Erythroblast (primary cell): ENCODE results near the gene DDX27.

Experiments used
- DNase-seq, 2 experiments: peaks; one replicate each; lab custom pipeline; 2025; lab: John Stamatoyannopoulos, UW
- GATA1 ChIP-seq: IDR thresholded peaks from 2 replicates; pipeline ENCODE4 v1.6.1; 2011; ENCODE audit warnings: low read depth, mild to moderate bottlenecking, control low read depth, low read length, moderate library complexity
- POLR2A ChIP-seq: IDR thresholded peaks from 2 replicates; pipeline ENCODE4 v1.6.1; 2011; ENCODE audit warnings: mild to moderate bottlenecking, low read length

DDX27 gene

GRCh38 chr20:49280463-49281058 lies 61.3 kb downstream of the DDX27 start:
- TF ChIP-seq POLR2A (peak; percentile 14), GATA1 (no peak)
- peak in 1 of 2 experiments; percentile 65 for DNase-seq

GRCh38 chr20:49281059-49281912 lies 62.1 kb downstream of the DDX27 start:
- TF ChIP-seq GATA1 (no peak), POLR2A (no peak)
- peak; percentile 48 to 71 for DNase-seq

- DNase-seq = no peak
- TF ChIP-seq GATA1 (no peak), POLR2A (no peak)
Measured at GRCh38 chr20:49281913-49282467, 62.8 kb downstream of the DDX27 start.

GRCh38 chr20:49282584-49283171 lies 63.5 kb downstream of the DDX27 start:
- DNase-seq = peak; percentile 25 to 41
- no peak for TF ChIP-seq GATA1
- peak; percentile 44 for TF ChIP-seq POLR2A

- TF ChIP-seq GATA1 (no peak), POLR2A (peak; percentile 44)
- DNase-seq = no peak
Measured at GRCh38 chr20:49283176-49283702, 64.0 kb downstream of the DDX27 start.

GRCh38 chr20:49283703-49284625 lies 64.7 kb downstream of the DDX27 start:
- DNase-seq = no peak
- TF ChIP-seq POLR2A (peak; percentile 10), GATA1 (no peak)

GRCh38 chr20:49284818-49285217 lies 65.6 kb downstream of the DDX27 start:
- TF ChIP-seq POLR2A (no peak), GATA1 (no peak)
- DNase-seq = no peak

GRCh38 chr20:49285233-49285668 lies 66.0 kb downstream of the DDX27 start:
- no peak for DNase-seq
- TF ChIP-seq GATA1 (no peak), POLR2A (no peak)

GRCh38 chr20:49285813-49286494 lies 66.7 kb downstream of the DDX27 start:
- no peak for TF ChIP-seq POLR2A
- TF ChIP-seq GATA1 = no peak
- no peak for DNase-seq

- TF ChIP-seq GATA1 (no peak), POLR2A (no peak)
- DNase-seq = peak; percentile 50 to 68
Measured at GRCh38 chr20:49286689-49287551, 67.7 kb downstream of the DDX27 start.

- TF ChIP-seq POLR2A (peak; percentile 2), GATA1 (no peak)
Measured at GRCh38 chr20:49287555-49288249, 68.5 kb downstream of the DDX27 start.

More at GRCh38 chr20:49287555-49288249, 68.5 kb downstream of the DDX27 start:
- DNase-seq = peak in 1 of 2 experiments; percentile 21
